Neuron (in vitro differentiated cells): Measurements from ENCODE around the gene PADI6.
"Not testable (repeated sequence)": the region's sequence is repeated elsewhere in the genome, so short reads cannot be mapped to it uniquely, and the experiment has no call there.

Experiments
- H2AFZ ChIP-seq: one replicate; pipeline ENCODE4 v1.6.1; 2013; ENCODE audit warnings: low read depth, mild to moderate bottlenecking, inconsistent platforms, low read length, moderate library complexity
- H3K27me3 ChIP-seq: one replicate; pipeline ENCODE4 v1.6.1; 2013; ENCODE audit warnings: low read length; ENCODE audit not compliant: insufficient read depth
- H3K36me3 ChIP-seq: one replicate; pipeline ENCODE4 v1.6.1; 2013; ENCODE audit warnings: low read length; ENCODE audit not compliant: insufficient read depth
- H3K4me1 ChIP-seq: one replicate; pipeline ENCODE4 v1.6.1; 2013; ENCODE audit warnings: low read length; ENCODE audit not compliant: insufficient read depth
- H3K4me3 ChIP-seq: 2 replicates; pipeline ENCODE4 v1.5.1; 2013; ENCODE audit warnings: mild to moderate bottlenecking, low read length, moderate library complexity
- H3K9me3 ChIP-seq: one replicate; pipeline ENCODE4 v1.6.1; 2013; ENCODE audit warnings: low read length

The PADI6 gene

GRCh38 chr1:17371896-17372295 is at the start of gene PADI6:
Gene PADI6, plus strand, starts transcription at chr1:17372196. Its CDS starts 50 bp downstream, at chr1:17372246.
- Histone ChIP-seq H3K27me3 (peaks cover 27% of the 10 kb centered on the region), H3K9me3 (no peaks in the 10 kb centered on the region), H3K36me3 (no peaks in the 10 kb centered on the region), H3K4me1 (no peaks in the 10 kb centered on the region), H2AFZ (no peak within 1 kb of the TSS), H3K4me3 (no peak within 1 kb of the TSS)

- H3K36me3 ChIP-seq: no peaks in the 10 kb centered on the region
Observed at GRCh38 chr1:17328855-17329254, 43.1 kb upstream of the PADI6 start.

GRCh38 chr1:17329610-17330009 is 42.4 kb upstream of the PADI6 start:
- Histone ChIP-seq H3K9me3 (peaks cover 2% of the 10 kb centered on the region), H3K27me3 (no peaks in the 10 kb centered on the region), H3K36me3 (no peaks in the 10 kb centered on the region), H2AFZ (no peak overlapping the region), H3K4me3 (no peak overlapping the region), H3K4me1 (no peaks in the 10 kb centered on the region)

More at GRCh38 chr1:17328855-17329254, 43.1 kb upstream of the PADI6 start:
- H3K4me3 ChIP-seq: no peak overlapping the region
- no peak overlapping the region for H2AFZ ChIP-seq
- H3K4me1 ChIP-seq: no peaks in the 10 kb centered on the region
- H3K9me3 ChIP-seq: peaks cover 2% of the 10 kb centered on the region
- H3K27me3 ChIP-seq: no peaks in the 10 kb centered on the region

GRCh38 chr1:17330856-17331255 is 41.1 kb upstream of the PADI6 start:
- Histone ChIP-seq H3K9me3 (peaks cover 2% of the 10 kb centered on the region), H3K36me3 (no peaks in the 10 kb centered on the region), H3K27me3 (no peaks in the 10 kb centered on the region), H3K4me3 (no peak overlapping the region), H3K4me1 (no peaks in the 10 kb centered on the region), H2AFZ (no peak overlapping the region)

- no peak overlapping the region for H2AFZ ChIP-seq
- peaks cover 2% of the 10 kb centered on the region for H3K9me3 ChIP-seq
- peaks cover under 1% of the 10 kb centered on the region for H3K27me3 ChIP-seq
- no peaks in the 10 kb centered on the region for H3K4me1 ChIP-seq
- no peak overlapping the region for H3K4me3 ChIP-seq
- no peaks in the 10 kb centered on the region for H3K36me3 ChIP-seq
Observed at GRCh38 chr1:17333081-17333480, 38.9 kb upstream of the PADI6 start.

- H3K9me3 ChIP-seq: no peaks in the 10 kb centered on the region
- no peaks in the 10 kb centered on the region for H3K4me1 ChIP-seq
- H3K27me3 ChIP-seq: peaks cover 3% of the 10 kb centered on the region
- H2AFZ ChIP-seq: no peak overlapping the region
- H3K36me3 ChIP-seq: no peaks in the 10 kb centered on the region
- H3K4me3 ChIP-seq: no peak overlapping the region
Observed at GRCh38 chr1:17335821-17336710, 35.9 kb upstream of the PADI6 start.

- Histone ChIP-seq H3K9me3 (no peaks in the 10 kb centered on the region), H3K36me3 (no peaks in the 10 kb centered on the region), H3K27me3 (peaks cover 3% of the 10 kb centered on the region), H3K4me1 (no peaks in the 10 kb centered on the region), H3K4me3 (no peak overlapping the region), H2AFZ (no peak overlapping the region)
Observed at GRCh38 chr1:17338706-17339493, 33.1 kb upstream of the PADI6 start.

- H3K4me3 ChIP-seq: no peak overlapping the region
- no peak overlapping the region for H2AFZ ChIP-seq
- H3K4me1 ChIP-seq: no peaks in the 10 kb centered on the region
- no peaks in the 10 kb centered on the region for H3K9me3 ChIP-seq
- no peaks in the 10 kb centered on the region for H3K36me3 ChIP-seq
- H3K27me3 ChIP-seq: peaks cover 3% of the 10 kb centered on the region
Observed at GRCh38 chr1:17339521-17339920, 32.5 kb upstream of the PADI6 start.

GRCh38 chr1:17340358-17340757 is 31.6 kb upstream of the PADI6 start:
- Histone ChIP-seq H3K36me3 (no peaks in the 10 kb centered on the region), H3K27me3 (peaks cover 3% of the 10 kb centered on the region), H3K9me3 (no peaks in the 10 kb centered on the region), H3K4me3 (no peak overlapping the region), H3K4me1 (no peaks in the 10 kb centered on the region), H2AFZ (no peak overlapping the region)

- H3K27me3 ChIP-seq: peaks cover 3% of the 10 kb centered on the region
- no peaks in the 10 kb centered on the region for H3K4me1 ChIP-seq
- no peaks in the 10 kb centered on the region for H3K36me3 ChIP-seq
- H2AFZ ChIP-seq: no peak overlapping the region
- H3K9me3 ChIP-seq: no peaks in the 10 kb centered on the region
- no peak overlapping the region for H3K4me3 ChIP-seq
Observed at GRCh38 chr1:17342014-17342441, 30.0 kb upstream of the PADI6 start.

- not testable (repeated sequence) for H2AFZ ChIP-seq, H3K9me3 ChIP-seq, H3K4me1 ChIP-seq, H3K36me3 ChIP-seq, H3K27me3 ChIP-seq, H3K4me3 ChIP-seq
Observed at GRCh38 chr1:17345506-17345905, 26.5 kb upstream of the PADI6 start.

GRCh38 chr1:17346046-17346789 is 25.8 kb upstream of the PADI6 start:
- Histone ChIP-seq H3K36me3 (no peaks in the 10 kb centered on the region), H3K9me3 (no peaks in the 10 kb centered on the region), H2AFZ (no peak overlapping the region), H3K27me3 (no peaks in the 10 kb centered on the region), H3K4me3 (no peak overlapping the region), H3K4me1 (no peaks in the 10 kb centered on the region)
